ENCODE data around the gene PIP5K1B. TPM values are rescaled to one million over a fixed set of nuclear protein-coding genes. Genes with fewer than 3 reads are reported as not detected.

Gene PIP5K1B
- total and polyA plus RNA-seq, 4 donors, result 0.09 to 30.9 (median 0.29) TPM

DNA sequence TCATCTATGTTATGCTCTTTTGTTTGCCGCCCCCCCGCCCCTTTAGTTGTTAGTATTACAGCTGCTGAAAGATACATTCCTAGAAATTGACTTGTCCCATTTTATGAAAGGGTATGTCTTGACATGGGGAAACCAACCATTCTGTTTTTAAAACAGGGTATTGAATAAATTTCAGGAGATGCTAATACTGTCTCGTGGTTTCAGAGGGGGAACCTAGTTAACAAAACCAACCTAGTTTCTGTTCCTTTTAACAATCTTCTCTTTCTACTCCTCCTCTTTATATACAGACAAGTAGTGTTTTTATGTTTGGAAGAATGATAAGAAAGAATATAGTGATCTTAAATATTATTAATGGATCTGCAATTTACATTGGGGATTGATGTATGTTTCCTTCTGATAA is 3.5 kb downstream of the PIP5K1B start:
- Histone ChIP-seq H3K9ac (ENCODE audit: low read depth in 1 of 2, low read length in 2 of 2) (no peak overlapping the region), H3K36me3 (ENCODE audit: control insufficient read depth in 4 of 4, insufficient read depth in 3 of 4, low read depth in 1 of 4, low read length in 3 of 4) (no peaks in the 10 kb centered on the region), H3K9me3 (ENCODE audit: control insufficient read depth in 4 of 4, low read length in 3 of 4) (no peaks in the 10 kb centered on the region), H3K27me3 (ENCODE audit: control insufficient read depth in 4 of 4, insufficient read depth in 4 of 4, low read length in 3 of 4) (peaks cover 0 to 33% (median 8%) of the 10 kb centered on the region in 4 donors), H3K27ac (ENCODE audit: low read depth in 1 of 2, low read length in 2 of 2) (no peak overlapping the region), H3K4me1 (ENCODE audit: control insufficient read depth in 4 of 4, insufficient read depth in 4 of 4, low read length in 3 of 4) (peaks cover 4 to 20% (median 13%) of the 10 kb centered on the region in 4 donors), H3K4me3 (ENCODE audit: low read depth in 1 of 3, low read length in 3 of 3) (no peak overlapping the region)
- DNase-seq (ENCODE audit: low spot score), result no peak
- no peak for TF ChIP-seq TAF1 (conservative IDR thresholded peaks at IDR 0.05)
- TF ChIP-seq, protein P1, sequence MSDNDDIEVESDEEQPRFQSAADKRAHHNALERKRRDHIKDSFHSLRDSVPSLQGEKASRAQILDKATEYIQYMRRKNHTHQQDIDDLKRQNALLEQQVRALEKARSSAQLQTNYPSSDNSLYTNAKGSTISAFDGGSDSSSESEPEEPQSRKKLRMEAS (IDR thresholded peaks at IDR 0.05), result no peak
- no peak for TF ChIP-seq NR2F2 (IDR thresholded peaks at IDR 0.05)
- no peak for TF ChIP-seq JUND (IDR thresholded peaks at IDR 0.05)
- no peak for TF ChIP-seq EGR1 (IDR thresholded peaks at IDR 0.05; ENCODE audit: low read depth in 2 of 2)
- TF ChIP-seq, protein P2, sequence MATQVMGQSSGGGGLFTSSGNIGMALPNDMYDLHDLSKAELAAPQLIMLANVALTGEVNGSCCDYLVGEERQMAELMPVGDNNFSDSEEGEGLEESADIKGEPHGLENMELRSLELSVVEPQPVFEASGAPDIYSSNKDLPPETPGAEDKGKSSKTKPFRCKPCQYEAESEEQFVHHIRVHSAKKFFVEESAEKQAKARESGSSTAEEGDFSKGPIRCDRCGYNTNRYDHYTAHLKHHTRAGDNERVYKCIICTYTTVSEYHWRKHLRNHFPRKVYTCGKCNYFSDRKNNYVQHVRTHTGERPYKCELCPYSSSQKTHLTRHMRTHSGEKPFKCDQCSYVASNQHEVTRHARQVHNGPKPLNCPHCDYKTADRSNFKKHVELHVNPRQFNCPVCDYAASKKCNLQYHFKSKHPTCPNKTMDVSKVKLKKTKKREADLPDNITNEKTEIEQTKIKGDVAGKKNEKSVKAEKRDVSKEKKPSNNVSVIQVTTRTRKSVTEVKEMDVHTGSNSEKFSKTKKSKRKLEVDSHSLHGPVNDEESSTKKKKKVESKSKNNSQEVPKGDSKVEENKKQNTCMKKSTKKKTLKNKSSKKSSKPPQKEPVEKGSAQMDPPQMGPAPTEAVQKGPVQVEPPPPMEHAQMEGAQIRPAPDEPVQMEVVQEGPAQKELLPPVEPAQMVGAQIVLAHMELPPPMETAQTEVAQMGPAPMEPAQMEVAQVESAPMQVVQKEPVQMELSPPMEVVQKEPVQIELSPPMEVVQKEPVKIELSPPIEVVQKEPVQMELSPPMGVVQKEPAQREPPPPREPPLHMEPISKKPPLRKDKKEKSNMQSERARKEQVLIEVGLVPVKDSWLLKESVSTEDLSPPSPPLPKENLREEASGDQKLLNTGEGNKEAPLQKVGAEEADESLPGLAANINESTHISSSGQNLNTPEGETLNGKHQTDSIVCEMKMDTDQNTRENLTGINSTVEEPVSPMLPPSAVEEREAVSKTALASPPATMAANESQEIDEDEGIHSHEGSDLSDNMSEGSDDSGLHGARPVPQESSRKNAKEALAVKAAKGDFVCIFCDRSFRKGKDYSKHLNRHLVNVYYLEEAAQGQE (IDR thresholded peaks at IDR 0.05), result no peak
- TF ChIP-seq GABPA (IDR thresholded peaks at IDR 0.05 in 1 of 2, conservative IDR thresholded peaks at IDR 0.05 in 1 of 2), result no peak
- TF ChIP-seq FOXA1 (IDR thresholded peaks at IDR 0.05), result no peak
- TF ChIP-seq RAD21 (IDR thresholded peaks at IDR 0.05), result no peak
- TF ChIP-seq, protein P3, sequence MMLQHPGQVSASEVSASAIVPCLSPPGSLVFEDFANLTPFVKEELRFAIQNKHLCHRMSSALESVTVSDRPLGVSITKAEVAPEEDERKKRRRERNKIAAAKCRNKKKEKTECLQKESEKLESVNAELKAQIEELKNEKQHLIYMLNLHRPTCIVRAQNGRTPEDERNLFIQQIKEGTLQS (IDR thresholded peaks at IDR 0.05), result no peak
- no peak for TF ChIP-seq HNF4G (IDR thresholded peaks at IDR 0.05)
- TF ChIP-seq HNF4A (conservative IDR thresholded peaks at IDR 0.05), result no peak
- WGBS, result 64% methylated on average over 3 of the region's 3 CpGs

DNA sequence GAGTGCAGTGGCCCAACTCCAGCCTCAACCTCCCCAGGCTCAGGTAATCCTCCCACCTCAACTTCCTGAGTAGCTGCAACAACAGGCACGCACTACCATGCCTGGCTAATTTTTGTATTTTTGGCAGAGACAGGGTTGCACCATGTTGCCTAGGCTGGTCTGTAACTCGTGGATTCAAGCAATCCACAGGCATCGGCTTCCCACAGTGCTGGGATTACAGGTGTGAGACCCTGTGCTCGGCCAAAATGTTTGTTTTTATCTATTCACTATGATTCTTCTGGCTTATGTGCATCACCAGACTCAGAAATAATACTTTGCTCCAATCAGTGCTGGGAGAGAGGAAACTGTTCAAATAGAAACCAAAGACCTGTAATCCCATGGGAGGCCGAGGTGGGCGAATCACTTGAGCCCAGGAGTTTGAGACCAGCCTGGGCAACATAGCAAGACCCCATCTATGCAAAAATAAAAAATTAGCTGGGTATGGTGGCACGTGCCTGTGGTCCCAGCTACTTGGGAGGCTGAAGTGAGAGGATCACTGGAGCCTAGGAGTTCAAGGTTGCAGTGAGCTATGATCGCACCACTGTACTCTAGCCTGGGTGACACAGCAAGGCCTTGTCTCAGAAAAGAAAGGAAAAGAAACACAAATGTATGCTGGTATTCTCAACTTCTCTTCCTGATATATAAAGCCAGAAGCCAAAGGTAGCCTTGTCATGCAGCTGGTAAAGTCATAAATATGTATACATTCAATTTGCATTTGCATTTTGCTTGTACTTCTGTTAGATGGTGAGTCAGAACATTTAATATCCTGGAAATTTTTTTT is 4.5 kb downstream of the PIP5K1B start:
- H3K27me3 ChIP-seq (ENCODE audit: control insufficient read depth in 4 of 4, insufficient read depth in 4 of 4, low read length in 3 of 4), result peaks cover 0 to 27% (median 6%) of the 10 kb centered on the region in 4 donors

More for the DNA sequence above, 4.5 kb downstream of the PIP5K1B start:
- Histone ChIP-seq H3K9me3 (ENCODE audit: control insufficient read depth in 4 of 4, low read length in 3 of 4) (no peaks in the 10 kb centered on the region), H3K4me3 (ENCODE audit: low read depth in 1 of 3, low read length in 3 of 3) (no peak overlapping the region), H3K4me1 (ENCODE audit: control insufficient read depth in 4 of 4, insufficient read depth in 4 of 4, low read length in 3 of 4) (peaks cover 4 to 18% (median 11%) of the 10 kb centered on the region in 4 donors), H3K36me3 (ENCODE audit: control insufficient read depth in 4 of 4, insufficient read depth in 3 of 4, low read depth in 1 of 4, low read length in 3 of 4) (no peaks in the 10 kb centered on the region), H3K9ac (ENCODE audit: low read depth in 1 of 2, low read length in 2 of 2) (no peak overlapping the region), H3K27ac (ENCODE audit: low read depth in 1 of 2, low read length in 2 of 2) (no peak overlapping the region)
- 76% methylated on average over 8 of the region's 8 CpGs for WGBS
- TF ChIP-seq HNF4G (IDR thresholded peaks at IDR 0.05) (no peak), FOXA1 (IDR thresholded peaks at IDR 0.05) (no peak), SP1 (IDR thresholded peaks at IDR 0.05) (no peak), GABPA (IDR thresholded peaks at IDR 0.05 in 1 of 2, conservative IDR thresholded peaks at IDR 0.05 in 1 of 2) (no peak), FOXA2 (IDR thresholded peaks at IDR 0.05) (no peak)
- TF ChIP-seq, protein P4, sequence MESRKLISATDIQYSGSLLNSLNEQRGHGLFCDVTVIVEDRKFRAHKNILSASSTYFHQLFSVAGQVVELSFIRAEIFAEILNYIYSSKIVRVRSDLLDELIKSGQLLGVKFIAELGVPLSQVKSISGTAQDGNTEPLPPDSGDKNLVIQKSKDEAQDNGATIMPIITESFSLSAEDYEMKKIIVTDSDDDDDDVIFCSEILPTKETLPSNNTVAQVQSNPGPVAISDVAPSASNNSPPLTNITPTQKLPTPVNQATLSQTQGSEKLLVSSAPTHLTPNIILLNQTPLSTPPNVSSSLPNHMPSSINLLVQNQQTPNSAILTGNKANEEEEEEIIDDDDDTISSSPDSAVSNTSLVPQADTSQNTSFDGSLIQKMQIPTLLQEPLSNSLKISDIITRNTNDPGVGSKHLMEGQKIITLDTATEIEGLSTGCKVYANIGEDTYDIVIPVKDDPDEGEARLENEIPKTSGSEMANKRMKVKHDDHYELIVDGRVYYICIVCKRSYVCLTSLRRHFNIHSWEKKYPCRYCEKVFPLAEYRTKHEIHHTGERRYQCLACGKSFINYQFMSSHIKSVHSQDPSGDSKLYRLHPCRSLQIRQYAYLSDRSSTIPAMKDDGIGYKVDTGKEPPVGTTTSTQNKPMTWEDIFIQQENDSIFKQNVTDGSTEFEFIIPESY (IDR thresholded peaks at IDR 0.05), result no peak
- TF ChIP-seq, protein P2 (IDR thresholded peaks at IDR 0.05), result no peak
- no peak for DNase-seq (ENCODE audit: low spot score)
